ENCODE results near the gene TENT5C. TPM values are rescaled to one million over a fixed set of nuclear protein-coding genes. Genes with fewer than 3 reads are reported as not detected.

TENT5C gene
- total and polyA plus RNA-seq, 9 of the 15 experiments (the other 6 are each of a cell fraction or from before 2014, with no cell fraction given): 1.8 to 7.7 (median 4.0) TPM

GRCh38 chr1:117676615-117677130, 70.8 kb downstream of the TENT5C start:
- DNase-seq (ENCODE audit: extremely low read depth in 1 of 4, low spot score in 3 of 4) (no peak), FAIRE-seq (no peak), ATAC-seq (no peak)
- Histone ChIP-seq H3K9me3 (replicated peaks; ENCODE audit: control insufficient read depth, insufficient read depth, low read depth, low read length) (no peaks in the 10 kb centered on the region), H4K20me1 (replicated peaks; ENCODE audit: control insufficient read depth, insufficient read depth, low read length) (no peaks in the 10 kb centered on the region), H3K4me2 (ENCODE audit: insufficient read depth, low read length) (no peak overlapping the region), H3K27ac (ENCODE audit: extremely low read depth, low read depth, low read length) (no peak overlapping the region), H3K4me3 (no peak overlapping the region), H3K9ac (ENCODE audit: insufficient read depth in 1 of 2, low read depth in 2 of 2, low read length in 2 of 2) (no peak overlapping the region), H3K9me1 (ENCODE audit: control insufficient read depth, insufficient read depth, low read length) (no peaks in the 10 kb centered on the region), H2AFZ (ENCODE audit: low read depth, low read length) (no peak overlapping the region), H3K4me1 (replicated peaks in 1 of 2; ENCODE audit: control insufficient read depth in 2 of 2, insufficient read depth in 2 of 2, low read length in 2 of 2) (peaks cover 7 to 13% of the 10 kb centered on the region in 2 experiments), H3K27me3 (ENCODE audit: control insufficient read depth in 2 of 2, insufficient read depth in 2 of 2, low read length in 2 of 2) (no peaks in the 10 kb centered on the region), H3K36me3 (ENCODE audit: control insufficient read depth, insufficient read depth, low read length) (no peaks in the 10 kb centered on the region), H3K79me2 (ENCODE audit: control insufficient read depth, insufficient read depth, low read length) (no peaks in the 10 kb centered on the region)
- ChIA-PET POLR2A (interaction anchor here (0.8 to 1.8 kb wide), 4 partner anchors 20 to 64 kb away, joined by 3 to 4 read pairs (median 4); no protein-coding TSS in a partner anchor), CTCF (ENCODE audit: low intra/inter-chr PET ratio) (no interaction called here)
- no TSS peak for BruUV-seq (replicated peaks)
- WGBS (ENCODE audit: insufficient coverage, low coverage, missing lambda C conversion rate): 18% methylated on average over 7 of the region's 7 CpGs
- intact Hi-C loops (cut with micrococcal nuclease) (loop anchor here (10.0 kb wide), 1 partner anchor 312 kb away; the partner anchor contains the start of gene MAN1A2), in situ Hi-C loops (cut with MboI) (no loop called here)
- TF ChIP-seq RBM14 (IDR thresholded peaks at IDR 0.05; ENCODE audit: borderline replicate concordance, insufficient read depth, low read depth, low read length): no peak
- TF ChIP-seq ESRRA (IDR thresholded peaks at IDR 0.05; ENCODE audit: borderline replicate concordance, low read depth): no peak
- TF ChIP-seq KLF16 (IDR thresholded peaks at IDR 0.05): no peak
- TF ChIP-seq SP1 (CRISPR knock-in tag; IDR thresholded peaks at IDR 0.05): no peak
- no peak for TF ChIP-seq DACH1 (IDR thresholded peaks at IDR 0.05; ENCODE audit: partially characterized antibody)
- TF ChIP-seq PHF8 (IDR thresholded peaks at IDR 0.05; ENCODE audit: borderline replicate concordance, low read length): no peak
- TF ChIP-seq ZNF551 (CRISPR knock-in tag; IDR thresholded peaks at IDR 0.05): no peak
- TF ChIP-seq ATF6 (CRISPR knock-in tag; IDR thresholded peaks at IDR 0.05): no peak
- no peak for TF ChIP-seq BDP1 (IDR thresholded peaks at IDR 0.05; ENCODE audit: insufficient read depth, insufficient read length)
- TF ChIP-seq THRA (IDR thresholded peaks at IDR 0.05): no peak
- no peak for TF ChIP-seq ZBTB17 (CRISPR knock-in tag; IDR thresholded peaks at IDR 0.05)
- no peak for TF ChIP-seq SRSF3 (IDR thresholded peaks at IDR 0.05; ENCODE audit: insufficient read depth, low read length)
- TF ChIP-seq ZBTB26 (CRISPR knock-in tag; IDR thresholded peaks at IDR 0.05): no peak
- TF ChIP-seq AFF1 (IDR thresholded peaks at IDR 0.05; ENCODE audit: low read depth in 1 of 2, partially characterized antibody in 2 of 2): no peak

Measured in K562 (cell line).